Activated naive CD4-positive, alpha-beta T cell treated with anti-CD3 and anti-CD28 coated beads, Interleukin-2, amount 50 U/mL, for 24 hours (primary cell): ENCODE measurements around the gene RAMP3.

Experiments used
- H3K27ac Mint-ChIP-seq: one replicate; pipeline ENCODE4 v1.8.0; 2021; ENCODE audit warnings: mild to moderate bottlenecking, mixed read lengths
- H3K27me3 Mint-ChIP-seq: one replicate; pipeline ENCODE4 v1.8.0; 2021; ENCODE audit warnings: mixed read lengths
- H3K36me3 Mint-ChIP-seq: one replicate; pipeline ENCODE4 v1.8.0; 2021; ENCODE audit warnings: mixed read lengths
- H3K4me1 Mint-ChIP-seq: one replicate; pipeline ENCODE4 v1.8.0; 2021; ENCODE audit warnings: mixed read lengths
- H3K4me3 Mint-ChIP-seq: one replicate; pipeline ENCODE4 v1.8.0; 2021; ENCODE audit warnings: mild to moderate bottlenecking, mixed read lengths
- H3K9me3 Mint-ChIP-seq: one replicate; pipeline ENCODE4 v1.8.0; 2021; ENCODE audit warnings: mixed read lengths

The RAMP3 gene

GRCh38 chr7:45211958-45212357 is 54.4 kb downstream of the RAMP3 start:
- H3K27me3 Mint-ChIP-seq, result peaks cover 17% of the 10 kb centered on the region
- no peak overlapping the region for H3K4me3 Mint-ChIP-seq
- no peak overlapping the region for H3K27ac Mint-ChIP-seq
- no peaks in the 10 kb centered on the region for H3K9me3 Mint-ChIP-seq
- peaks cover 2% of the 10 kb centered on the region for H3K36me3 Mint-ChIP-seq
- H3K4me1 Mint-ChIP-seq, result no peaks in the 10 kb centered on the region

DNA sequence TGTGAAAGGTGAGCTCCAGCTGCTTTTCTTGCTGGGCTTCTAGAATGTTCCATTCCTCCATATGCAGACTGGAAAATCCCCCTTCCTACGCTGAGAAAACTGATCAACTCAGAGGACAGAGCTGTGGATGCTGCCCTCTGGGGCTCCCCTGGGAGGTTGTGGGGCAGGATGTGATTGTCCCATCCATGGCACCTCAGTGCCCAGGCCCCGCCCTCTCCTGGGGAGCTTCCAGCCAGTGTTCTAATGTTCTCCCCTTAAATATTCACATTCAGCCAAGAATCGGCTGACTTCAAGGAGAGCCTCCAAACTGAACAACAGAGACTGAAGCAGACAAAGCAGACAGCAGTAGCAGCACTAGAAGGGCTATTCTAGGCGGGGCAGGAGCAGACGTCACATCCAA is 55.0 kb downstream of the RAMP3 start:
- no peaks in the 10 kb centered on the region for H3K4me1 Mint-ChIP-seq
- peaks cover 2% of the 10 kb centered on the region for H3K36me3 Mint-ChIP-seq
- H3K4me3 Mint-ChIP-seq, result no peak overlapping the region
- H3K9me3 Mint-ChIP-seq, result no peaks in the 10 kb centered on the region
- H3K27me3 Mint-ChIP-seq, result peaks cover 19% of the 10 kb centered on the region
- no peak overlapping the region for H3K27ac Mint-ChIP-seq

GRCh38 chr7:45215601-45216062 is 58.0 kb downstream of the RAMP3 start:
- Mint-ChIP-seq H3K4me1 (no peaks in the 10 kb centered on the region), H3K27ac (no peak overlapping the region), H3K36me3 (peaks cover 2% of the 10 kb centered on the region), H3K27me3 (peaks cover 25% of the 10 kb centered on the region), H3K9me3 (no peaks in the 10 kb centered on the region), H3K4me3 (no peak overlapping the region)

DNA sequence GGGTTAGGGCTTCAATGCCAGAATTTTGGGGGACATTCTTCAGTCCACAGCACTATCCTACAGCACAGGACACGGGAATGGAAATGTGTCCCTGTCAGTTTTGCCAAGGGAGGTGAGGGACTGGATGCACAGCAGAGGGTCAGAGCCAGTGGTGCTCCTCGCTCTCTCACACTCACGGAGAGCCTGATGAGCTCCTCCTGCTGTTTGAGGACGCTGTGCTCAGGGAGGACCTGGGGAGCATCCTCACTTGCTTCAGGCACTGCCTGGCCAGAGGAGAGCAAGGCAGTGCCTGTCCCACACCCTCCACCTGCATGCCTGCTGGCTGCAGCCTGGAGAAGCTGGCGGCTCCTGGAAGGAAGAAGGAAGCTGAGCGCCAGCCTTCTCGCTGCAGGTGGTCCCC is 58.6 kb downstream of the RAMP3 start:
- Mint-ChIP-seq H3K4me3 (no peak overlapping the region), H3K27ac (no peak overlapping the region), H3K36me3 (peaks cover 2% of the 10 kb centered on the region), H3K9me3 (no peaks in the 10 kb centered on the region), H3K4me1 (no peaks in the 10 kb centered on the region), H3K27me3 (peaks cover 25% of the 10 kb centered on the region)

GRCh38 chr7:45216622-45217165 is 59.1 kb downstream of the RAMP3 start:
- no peak overlapping the region for H3K27ac Mint-ChIP-seq
- H3K27me3 Mint-ChIP-seq, result peaks cover 23% of the 10 kb centered on the region
- no peak overlapping the region for H3K4me3 Mint-ChIP-seq
- peaks cover 2% of the 10 kb centered on the region for H3K36me3 Mint-ChIP-seq
- no peaks in the 10 kb centered on the region for H3K4me1 Mint-ChIP-seq
- no peaks in the 10 kb centered on the region for H3K9me3 Mint-ChIP-seq

DNA sequence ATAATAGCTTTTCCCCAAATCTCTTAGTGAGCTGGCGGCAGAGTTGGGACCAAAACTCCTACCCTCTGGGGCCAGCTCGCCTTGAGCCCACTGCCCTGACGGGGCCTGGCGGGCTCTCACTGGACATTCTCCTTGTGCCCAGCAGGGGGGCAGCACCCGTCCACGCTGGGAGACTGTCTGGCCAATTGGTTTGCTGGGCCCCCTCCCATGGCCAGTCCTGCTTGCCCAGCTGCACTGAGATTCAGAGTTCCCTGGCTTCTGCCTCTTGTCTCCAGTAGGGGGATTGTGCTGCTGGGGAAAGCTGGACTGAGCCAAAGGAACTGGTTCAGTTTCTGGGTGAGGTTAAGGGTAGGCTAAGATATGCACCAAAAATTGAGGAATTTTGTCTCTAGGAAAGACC is 59.8 kb downstream of the RAMP3 start:
- peaks cover 18% of the 10 kb centered on the region for H3K27me3 Mint-ChIP-seq
- peaks cover 2% of the 10 kb centered on the region for H3K36me3 Mint-ChIP-seq
- H3K4me3 Mint-ChIP-seq, result no peak overlapping the region
- H3K9me3 Mint-ChIP-seq, result no peaks in the 10 kb centered on the region
- H3K4me1 Mint-ChIP-seq, result no peaks in the 10 kb centered on the region
- no peak overlapping the region for H3K27ac Mint-ChIP-seq

GRCh38 chr7:45219130-45219529 is 61.5 kb downstream of the RAMP3 start:
- Mint-ChIP-seq H3K27ac (no peak overlapping the region), H3K4me1 (no peaks in the 10 kb centered on the region), H3K27me3 (peaks cover 20% of the 10 kb centered on the region), H3K4me3 (no peak overlapping the region), H3K36me3 (no peaks in the 10 kb centered on the region), H3K9me3 (no peaks in the 10 kb centered on the region)

GRCh38 chr7:45219801-45220435 is 62.3 kb downstream of the RAMP3 start:
- no peaks in the 10 kb centered on the region for H3K36me3 Mint-ChIP-seq
- H3K4me3 Mint-ChIP-seq, result no peak overlapping the region
- no peak overlapping the region for H3K27ac Mint-ChIP-seq
- no peaks in the 10 kb centered on the region for H3K9me3 Mint-ChIP-seq
- H3K4me1 Mint-ChIP-seq, result no peaks in the 10 kb centered on the region
- peaks cover 17% of the 10 kb centered on the region for H3K27me3 Mint-ChIP-seq

DNA sequence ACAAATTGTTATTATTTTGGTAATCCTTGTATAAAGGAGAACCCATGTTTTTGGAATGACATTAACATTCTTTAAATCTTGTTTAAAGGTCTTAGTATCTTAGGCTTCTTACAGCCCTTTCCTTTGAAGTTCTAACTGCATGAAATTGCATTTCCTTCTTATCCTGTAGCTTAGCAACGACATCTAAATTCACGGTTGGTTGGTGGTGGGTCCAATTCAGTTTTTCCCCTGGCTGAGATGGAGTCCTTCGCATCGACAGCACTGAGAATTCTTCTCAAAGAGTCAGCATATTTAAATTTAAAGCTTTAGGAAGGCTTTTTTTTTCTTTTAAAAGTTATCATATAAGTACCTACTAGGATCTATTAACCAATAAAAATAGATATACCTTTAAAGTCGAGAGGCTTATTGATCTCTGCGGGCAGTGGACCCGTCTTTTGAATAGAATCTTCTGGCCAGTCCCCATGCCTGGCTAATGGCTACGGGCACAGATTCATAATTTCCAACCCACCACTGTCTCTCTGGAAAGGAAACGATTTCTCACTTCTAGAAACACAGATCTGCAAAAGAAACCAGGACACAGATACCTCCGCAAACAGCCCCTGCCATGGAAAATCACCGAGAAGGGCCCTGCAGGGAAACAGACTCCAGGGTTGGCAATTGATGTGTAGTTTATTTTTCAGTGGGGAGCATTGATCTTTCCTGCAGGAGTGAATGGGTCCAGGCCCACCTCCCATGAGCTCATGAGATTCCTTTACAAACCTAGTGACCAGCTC is 63.4 kb downstream of the RAMP3 start:
- H3K27me3 Mint-ChIP-seq, result peaks cover 14% of the 10 kb centered on the region
- H3K36me3 Mint-ChIP-seq, result no peaks in the 10 kb centered on the region
- H3K9me3 Mint-ChIP-seq, result no peaks in the 10 kb centered on the region
- H3K4me3 Mint-ChIP-seq, result no peak overlapping the region
- no peak overlapping the region for H3K27ac Mint-ChIP-seq
- no peaks in the 10 kb centered on the region for H3K4me1 Mint-ChIP-seq

- H3K4me3 Mint-ChIP-seq, result no peak overlapping the region
- peaks cover 11% of the 10 kb centered on the region for H3K27me3 Mint-ChIP-seq
- no peaks in the 10 kb centered on the region for H3K9me3 Mint-ChIP-seq
- H3K27ac Mint-ChIP-seq, result no peak overlapping the region
- H3K4me1 Mint-ChIP-seq, result no peaks in the 10 kb centered on the region
- H3K36me3 Mint-ChIP-seq, result no peaks in the 10 kb centered on the region
Observed at GRCh38 chr7:45221896-45222604, 64.5 kb downstream of the RAMP3 start.

DNA sequence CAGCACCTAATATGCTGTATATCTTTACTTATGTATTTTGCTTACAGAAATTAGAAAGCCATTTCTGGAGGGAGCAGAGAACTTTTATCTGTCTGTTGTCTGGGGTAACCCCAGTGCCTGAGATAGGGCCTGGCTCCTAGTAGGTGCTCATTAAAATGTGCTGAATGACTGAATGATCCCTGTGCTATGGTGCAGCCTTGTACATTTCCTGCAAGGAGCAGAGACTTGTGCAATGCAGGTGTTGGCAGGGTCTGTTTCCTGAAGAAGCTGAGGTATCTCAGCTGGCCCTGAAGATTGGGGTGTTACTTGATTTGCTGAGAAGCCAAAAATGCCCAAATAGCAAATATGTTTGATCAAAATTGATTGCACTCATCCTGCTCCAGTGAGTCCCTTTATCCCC is 65.5 kb downstream of the RAMP3 start:
- no peaks in the 10 kb centered on the region for H3K36me3 Mint-ChIP-seq
- H3K27me3 Mint-ChIP-seq, result peaks cover 9% of the 10 kb centered on the region
- H3K27ac Mint-ChIP-seq, result no peak overlapping the region
- no peak overlapping the region for H3K4me3 Mint-ChIP-seq
- H3K4me1 Mint-ChIP-seq, result no peaks in the 10 kb centered on the region
- H3K9me3 Mint-ChIP-seq, result no peaks in the 10 kb centered on the region

GRCh38 chr7:45223728-45224630 is 66.4 kb downstream of the RAMP3 start:
- Mint-ChIP-seq H3K4me3 (no peak overlapping the region), H3K27ac (no peak overlapping the region), H3K27me3 (peaks cover 7% of the 10 kb centered on the region), H3K36me3 (no peaks in the 10 kb centered on the region), H3K9me3 (no peaks in the 10 kb centered on the region), H3K4me1 (no peaks in the 10 kb centered on the region)

DNA sequence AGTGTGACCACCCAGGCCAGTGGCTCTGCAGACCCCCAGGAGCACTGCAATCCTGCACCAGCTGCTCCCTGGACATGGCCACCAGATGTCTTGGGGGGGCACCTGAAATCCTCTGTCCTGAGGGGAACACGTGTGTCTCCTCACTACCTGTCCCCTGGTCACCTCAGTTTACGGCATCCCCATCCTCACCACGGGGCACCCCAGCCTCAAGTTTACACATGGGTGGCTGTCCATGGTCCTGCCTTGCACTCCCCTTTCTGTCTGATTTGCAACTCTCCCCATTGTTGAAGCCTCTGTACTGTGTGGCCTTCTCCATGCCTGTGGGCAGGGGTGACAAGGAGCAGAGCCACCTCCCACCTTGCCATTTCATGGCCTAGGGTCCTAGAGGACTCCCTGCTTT is 67.2 kb downstream of the RAMP3 start:
- H3K9me3 Mint-ChIP-seq, result no peaks in the 10 kb centered on the region
- no peak overlapping the region for H3K4me3 Mint-ChIP-seq
- peaks cover 5% of the 10 kb centered on the region for H3K27me3 Mint-ChIP-seq
- H3K36me3 Mint-ChIP-seq, result no peaks in the 10 kb centered on the region
- no peak overlapping the region for H3K27ac Mint-ChIP-seq
- no peaks in the 10 kb centered on the region for H3K4me1 Mint-ChIP-seq

- H3K27me3 Mint-ChIP-seq, result peaks cover 5% of the 10 kb centered on the region
- no peaks in the 10 kb centered on the region for H3K36me3 Mint-ChIP-seq
- H3K27ac Mint-ChIP-seq, result no peak overlapping the region
- no peaks in the 10 kb centered on the region for H3K9me3 Mint-ChIP-seq
- no peaks in the 10 kb centered on the region for H3K4me1 Mint-ChIP-seq
- no peak overlapping the region for H3K4me3 Mint-ChIP-seq
Observed at GRCh38 chr7:45225311-45225947, 67.8 kb downstream of the RAMP3 start.

GRCh38 chr7:45225948-45226335 is 68.4 kb downstream of the RAMP3 start:
- no peaks in the 10 kb centered on the region for H3K9me3 Mint-ChIP-seq
- no peak overlapping the region for H3K27ac Mint-ChIP-seq
- H3K27me3 Mint-ChIP-seq, result peaks cover 5% of the 10 kb centered on the region
- no peaks in the 10 kb centered on the region for H3K4me1 Mint-ChIP-seq
- H3K36me3 Mint-ChIP-seq, result no peaks in the 10 kb centered on the region
- H3K4me3 Mint-ChIP-seq, result no peak overlapping the region
